GM19099 (cell line): ENCODE measurements around the gene ADM5.
A peak's percentile ranks its signal among the peaks of the same experiment; 100 is the strongest.

Experiments used
- POLR2A ChIP-seq: IDR thresholded peaks from 3 replicates; pipeline ENCODE4 v1.6.1; 2011; ENCODE audit warnings: low read depth; ENCODE audit not compliant: insufficient read length; ENCODE audit errors: extremely low read depth

ADM5 gene

GRCh38 chr19:49689133-49690078 is at the start of gene ADM5:
TSS of gene ADM5 (plus strand) at chr19:49689594. CDS start at chr19:49689838, 244 bp downstream.
- TF ChIP-seq POLR2A = peak; percentile 12

- peak; percentile 90 for TF ChIP-seq POLR2A
Measured at GRCh38 chr19:49640113-49640898, 49.1 kb upstream of the ADM5 start, which contains the start of gene RRAS. TSS of gene RRAS (minus strand) at chr19:49640143. CDS start at chr19:49640098, 45 bp downstream.

GRCh38 chr19:49641688-49642491 is 47.5 kb upstream of the ADM5 start, which contains the start of gene SCAF1:
TSS of gene SCAF1 (plus strand) at chr19:49642209. CDS start at chr19:49645027, 2,818 bp downstream.
- TF ChIP-seq POLR2A = peak; percentile 49

GRCh38 chr19:49642492-49643035 is 46.8 kb upstream of the ADM5 start:
- TF ChIP-seq POLR2A = no peak

- TF ChIP-seq POLR2A = no peak
Measured at GRCh38 chr19:49643466-49643865, 45.9 kb upstream of the ADM5 start.

GRCh38 chr19:49645592-49645991 is 43.8 kb upstream of the ADM5 start:
- no peak for TF ChIP-seq POLR2A

GRCh38 chr19:49645995-49646394 is 43.4 kb upstream of the ADM5 start:
- TF ChIP-seq POLR2A = no peak

GRCh38 chr19:49646586-49646985 is 42.8 kb upstream of the ADM5 start:
- no peak for TF ChIP-seq POLR2A

- no peak for TF ChIP-seq POLR2A
Measured at GRCh38 chr19:49651029-49651819, 38.2 kb upstream of the ADM5 start.

GRCh38 chr19:49651820-49652550 is 37.4 kb upstream of the ADM5 start:
- TF ChIP-seq POLR2A = no peak

- no peak for TF ChIP-seq POLR2A
Measured at GRCh38 chr19:49652551-49653465, 36.6 kb upstream of the ADM5 start.

- TF ChIP-seq POLR2A = no peak
Measured at GRCh38 chr19:49653466-49653806, 36.0 kb upstream of the ADM5 start.
